Measurements from ENCODE around the gene IQGAP2. TPM values are rescaled to one million over a fixed set of nuclear protein-coding genes. Genes with fewer than 3 reads are reported as not detected.
"Not testable (repeated sequence)": the region's sequence is repeated elsewhere in the genome, so short reads cannot be mapped to it uniquely, and the experiment has no call there.

Gene IQGAP2
- total RNA-seq, 4 donors from 2014 or later = 46.8 to 121 (median 97.0) TPM

- TF ChIP-seq POLR2AphosphoS5 (IDR thresholded peaks at IDR 0.05) = no peak
- no peak for TF ChIP-seq POLR2A (IDR thresholded peaks at IDR 0.05)
- TF ChIP-seq EP300 (IDR thresholded peaks at IDR 0.05; ENCODE audit: low read depth) = no peak
- TF ChIP-seq, protein P1, sequence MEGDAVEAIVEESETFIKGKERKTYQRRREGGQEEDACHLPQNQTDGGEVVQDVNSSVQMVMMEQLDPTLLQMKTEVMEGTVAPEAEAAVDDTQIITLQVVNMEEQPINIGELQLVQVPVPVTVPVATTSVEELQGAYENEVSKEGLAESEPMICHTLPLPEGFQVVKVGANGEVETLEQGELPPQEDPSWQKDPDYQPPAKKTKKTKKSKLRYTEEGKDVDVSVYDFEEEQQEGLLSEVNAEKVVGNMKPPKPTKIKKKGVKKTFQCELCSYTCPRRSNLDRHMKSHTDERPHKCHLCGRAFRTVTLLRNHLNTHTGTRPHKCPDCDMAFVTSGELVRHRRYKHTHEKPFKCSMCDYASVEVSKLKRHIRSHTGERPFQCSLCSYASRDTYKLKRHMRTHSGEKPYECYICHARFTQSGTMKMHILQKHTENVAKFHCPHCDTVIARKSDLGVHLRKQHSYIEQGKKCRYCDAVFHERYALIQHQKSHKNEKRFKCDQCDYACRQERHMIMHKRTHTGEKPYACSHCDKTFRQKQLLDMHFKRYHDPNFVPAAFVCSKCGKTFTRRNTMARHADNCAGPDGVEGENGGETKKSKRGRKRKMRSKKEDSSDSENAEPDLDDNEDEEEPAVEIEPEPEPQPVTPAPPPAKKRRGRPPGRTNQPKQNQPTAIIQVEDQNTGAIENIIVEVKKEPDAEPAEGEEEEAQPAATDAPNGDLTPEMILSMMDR (IDR thresholded peaks at IDR 0.05) = no peak
- Histone ChIP-seq H3K27me3 (no peaks in the 10 kb centered on the region), H3K36me3 (no peaks in the 10 kb centered on the region), H3K9me3 (no peaks in the 10 kb centered on the region), H3K27ac (no peak overlapping the region), H3K4me3 (no peak overlapping the region), H3K4me1 (peaks cover 0 to 17% (median 6%) of the 10 kb centered on the region in 4 donors)
- in situ Hi-C loops (cut with MboI; ENCODE audit: low pct_ligation_motif_present in 1 of 4, low pct_unique_long_range_greater_than_20kb in 1 of 4, low sequenced_read_pairs in 3 of 4) = no loop called here
- WGBS, 2 donors (ENCODE audit: low coverage in 1 of 2) = 40 to 56% methylated on average over 1 of the region's 1 CpG
- intact Hi-C loops (cut with DNase I; ENCODE audit: low total_unique reads) = no loop called here
- no peak for DNase-seq
Measured at GRCh38 chr5:76368941-76369340, 34.1 kb upstream of the IQGAP2 start.

GRCh38 chr5:76369668-76370067 lies 33.4 kb upstream of the IQGAP2 start:
- H3K4me1 ChIP-seq; H3K4me3 ChIP-seq; H3K27ac ChIP-seq; DNase-seq; H3K9me3 ChIP-seq; H3K27me3 ChIP-seq; intact Hi-C loops (cut with DNase I; ENCODE audit: low total_unique reads); in situ Hi-C loops (cut with MboI; ENCODE audit: low pct_ligation_motif_present in 1 of 4, low pct_unique_long_range_greater_than_20kb in 1 of 4, low sequenced_read_pairs in 3 of 4); H3K36me3 ChIP-seq: not testable (repeated sequence)
- WGBS, 2 donors (ENCODE audit: low coverage in 1 of 2) = 94 to 97% methylated on average over 5 to 8 of the region's 8 CpGs

GRCh38 chr5:76371960-76372322 lies 31.1 kb upstream of the IQGAP2 start:
- H3K27ac ChIP-seq = no peak overlapping the region
- intact Hi-C loops (cut with DNase I; ENCODE audit: low total_unique reads) (no loop called here), in situ Hi-C loops (cut with MboI; ENCODE audit: low pct_ligation_motif_present in 1 of 4, low pct_unique_long_range_greater_than_20kb in 1 of 4, low sequenced_read_pairs in 3 of 4) (no loop called here)

GRCh38 chr5:76372323-76373054 lies 30.6 kb upstream of the IQGAP2 start:
- Histone ChIP-seq H3K4me3 (no peak overlapping the region), H3K9me3 (no peaks in the 10 kb centered on the region), H3K4me1 (peaks cover 0 to 9% (median 3%) of the 10 kb centered on the region in 4 donors), H3K27me3 (no peaks in the 10 kb centered on the region), H3K36me3 (no peaks in the 10 kb centered on the region), H3K27ac (no peak overlapping the region)
- in situ Hi-C loops (cut with MboI; ENCODE audit: low pct_ligation_motif_present in 1 of 4, low pct_unique_long_range_greater_than_20kb in 1 of 4, low sequenced_read_pairs in 3 of 4) (no loop called here), intact Hi-C loops (cut with DNase I; ENCODE audit: low total_unique reads) (no loop called here)
- no peak for TF ChIP-seq POLR2AphosphoS5 (IDR thresholded peaks at IDR 0.05)
- TF ChIP-seq EP300 (IDR thresholded peaks at IDR 0.05; ENCODE audit: low read depth) = no peak
- TF ChIP-seq, protein P1 (IDR thresholded peaks at IDR 0.05) = no peak
- no peak for TF ChIP-seq POLR2A (IDR thresholded peaks at IDR 0.05)
- DNase-seq = no peak
- 80 to 90% methylated on average over 4 to 11 of the region's 11 CpGs for WGBS, 2 donors (ENCODE audit: low coverage in 1 of 2)

More at GRCh38 chr5:76371960-76372322, 31.1 kb upstream of the IQGAP2 start:
- no peaks in the 10 kb centered on the region for H3K9me3 ChIP-seq
- H3K27me3 ChIP-seq = no peaks in the 10 kb centered on the region
- H3K4me3 ChIP-seq = no peak overlapping the region
- peaks cover 0 to 9% (median 3%) of the 10 kb centered on the region in 4 donors for H3K4me1 ChIP-seq
- TF ChIP-seq EP300 (IDR thresholded peaks at IDR 0.05; ENCODE audit: low read depth) (no peak), POLR2A (IDR thresholded peaks at IDR 0.05) (no peak), POLR2AphosphoS5 (IDR thresholded peaks at IDR 0.05) (no peak)
- TF ChIP-seq, protein P1 (IDR thresholded peaks at IDR 0.05) = no peak
- 48% methylated on average over 2 of the region's 2 CpGs; no CpG with 5 or more reads in 1 of the 2 donors for WGBS, 2 donors (ENCODE audit: low coverage in 1 of 2)
- no peak for DNase-seq
- H3K36me3 ChIP-seq = no peaks in the 10 kb centered on the region

Measured in transverse colon (tissue), 4 donors.